CD4-positive, alpha-beta T cell treated with Interleukin-2 at 100 ng/mL for 4 hours (primary cell): ENCODE measurements around the gene GVQW3.
A peak's percentile ranks its signal among the peaks of the same experiment; 100 is the strongest.

Source experiments
- DNase-seq: peaks from one replicate; pipeline ENCODE4 v3.0.0-alpha.2; 2020; ENCODE audit warnings: low spot score

Gene GVQW3

GRCh38 chr11:76380977-76381719, at the start of gene GVQW3, which contains the start of gene THAP12:
Gene GVQW3, plus strand, starts transcription at chr11:76381323. Its CDS starts 506 bp downstream, at chr11:76381829.
Gene THAP12, minus strand, starts transcription at chr11:76381132. Its CDS starts 296 bp downstream, at chr11:76380836.
- peak; percentile 98 for DNase-seq

- no peak for DNase-seq
Measured at GRCh38 chr11:76334826-76335389, 46.2 kb upstream of the GVQW3 start.

DNA sequence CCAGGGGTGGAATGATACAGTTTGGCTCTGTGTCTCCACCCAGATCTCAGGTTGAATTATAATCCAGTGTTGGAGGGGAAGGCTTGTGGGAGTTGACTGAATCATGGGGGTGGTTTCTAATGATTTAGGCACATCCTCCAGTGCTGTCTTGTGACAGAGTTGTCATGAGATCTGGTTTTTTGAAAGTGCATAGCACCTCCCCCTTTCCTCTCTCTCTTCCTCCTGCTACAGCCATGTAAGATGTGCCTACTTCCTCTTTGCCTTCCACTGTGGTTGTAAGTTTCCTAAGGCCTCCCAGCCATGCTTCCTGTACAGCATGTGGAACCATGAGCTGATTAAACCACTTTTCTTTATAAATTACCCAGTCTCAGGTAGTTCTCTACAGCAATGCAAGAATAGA, 45.3 kb upstream of the GVQW3 start:
- DNase-seq: no peak

DNA sequence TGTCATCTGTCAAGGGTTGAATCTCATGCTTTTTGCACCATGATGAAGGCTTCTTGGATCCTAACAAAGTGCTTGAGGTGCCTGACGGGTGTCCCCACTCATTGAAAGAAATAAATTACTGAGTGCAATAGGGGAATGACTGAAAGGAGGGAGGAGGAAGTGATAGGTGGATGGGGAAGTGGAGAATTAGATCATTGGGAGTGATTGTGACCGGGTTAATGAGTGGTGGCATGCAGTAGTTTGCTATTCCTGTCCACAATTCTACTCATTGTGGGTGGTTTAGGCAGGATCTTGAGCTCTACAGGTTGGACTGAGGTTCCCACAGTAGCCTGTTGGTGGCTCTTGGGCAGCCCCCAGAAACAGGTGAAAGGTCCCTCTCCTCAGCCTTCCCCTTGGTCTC, 44.5 kb upstream of the GVQW3 start:
- DNase-seq: no peak

DNA sequence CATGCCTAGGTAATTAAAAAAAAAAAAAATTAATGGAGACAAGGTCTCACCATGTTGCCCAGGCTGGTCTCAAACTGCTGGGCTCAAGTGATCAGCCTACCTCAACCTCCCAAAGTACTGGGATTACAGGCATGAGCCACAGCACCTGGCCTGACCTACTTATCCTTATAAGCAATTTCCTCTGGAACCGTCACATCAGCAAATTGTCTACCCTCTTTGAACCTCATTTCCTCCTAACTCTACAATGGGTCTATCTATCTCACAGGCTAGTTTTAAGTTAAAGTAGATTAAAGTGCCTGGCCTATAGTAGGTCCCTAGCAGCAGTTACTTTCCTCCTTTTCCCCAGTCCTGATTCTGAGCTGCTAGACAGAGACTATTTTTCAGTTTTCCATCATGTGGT, 43.7 kb upstream of the GVQW3 start:
- no peak for DNase-seq

GRCh38 chr11:76337923-76338322, 43.2 kb upstream of the GVQW3 start:
- DNase-seq: no peak

DNA sequence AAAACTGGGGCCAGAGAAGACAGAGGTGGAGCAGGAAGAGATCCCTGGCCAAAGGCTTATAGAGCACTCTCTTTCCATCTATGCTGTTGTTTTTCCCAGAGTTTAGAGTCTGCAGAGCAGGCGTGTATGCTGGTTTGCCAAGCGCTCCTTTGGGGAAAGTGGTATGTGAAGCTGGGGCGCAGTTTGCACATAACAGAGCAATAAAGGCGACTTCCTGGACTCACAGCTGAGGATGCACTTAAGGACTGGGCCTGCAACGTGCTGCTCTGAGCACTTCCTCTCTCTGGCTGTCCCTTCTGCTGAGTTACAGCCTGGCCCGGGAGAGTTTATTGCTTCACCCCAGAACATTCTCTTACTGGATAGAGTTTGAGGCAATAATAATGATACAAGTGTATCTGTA, 41.9 kb upstream of the GVQW3 start:
- peak; percentile 8 for DNase-seq

DNA sequence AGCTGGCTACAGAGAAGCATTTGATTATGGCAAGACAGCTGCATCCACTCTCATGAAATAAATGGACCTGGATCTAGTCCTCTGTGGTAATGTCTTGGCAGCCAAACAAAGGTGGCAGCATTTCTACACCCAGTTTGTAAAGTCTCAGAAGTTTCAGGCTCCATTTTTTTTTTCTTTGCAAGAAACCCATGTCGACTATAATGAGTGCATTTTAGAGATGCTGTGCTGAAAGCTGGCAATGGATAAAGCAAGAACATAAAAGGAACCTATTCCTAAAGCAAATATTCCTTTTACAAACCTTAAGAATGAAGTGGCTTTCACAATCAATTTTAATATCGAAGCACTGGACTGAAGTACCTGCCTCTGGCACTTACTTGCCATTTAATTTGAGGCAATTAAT, 33.7 kb upstream of the GVQW3 start:
- no peak for DNase-seq

DNA sequence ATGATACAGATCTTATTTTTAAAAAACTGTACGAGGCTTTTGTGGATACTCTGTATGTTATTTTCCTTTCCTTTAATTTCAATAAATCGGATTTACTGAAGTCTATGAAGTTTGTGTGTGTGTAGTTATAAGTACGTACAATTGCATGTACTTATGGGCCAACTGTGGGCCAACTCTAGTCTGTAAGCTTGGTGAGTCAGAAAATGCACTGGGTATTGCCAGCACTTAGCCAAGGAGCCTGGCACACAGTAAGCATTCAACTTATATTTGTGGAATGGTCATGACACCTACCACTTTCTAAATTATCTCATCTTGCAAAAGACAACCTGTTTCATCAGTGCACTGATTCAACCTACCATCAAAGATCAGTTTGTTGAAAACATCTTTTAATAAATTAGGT, 32.8 kb upstream of the GVQW3 start:
- DNase-seq: no peak

DNA sequence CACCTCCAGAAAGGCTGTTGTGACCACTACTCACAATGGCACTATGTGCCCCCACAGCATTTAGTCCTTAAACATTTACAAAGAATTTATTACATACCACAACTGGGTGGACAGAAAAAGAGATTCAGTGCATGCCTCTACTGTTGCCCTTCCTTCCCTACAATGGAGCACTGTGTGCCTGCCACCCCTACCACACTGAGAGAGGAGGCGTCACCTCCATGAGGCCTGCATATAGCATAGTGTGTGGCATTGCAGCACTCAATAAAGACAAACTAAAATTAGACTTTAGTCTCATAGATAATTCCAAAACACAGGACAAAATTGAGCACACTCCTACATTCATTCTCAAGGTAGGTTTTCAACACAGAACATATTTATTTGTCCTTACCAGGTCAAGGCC, 26.0 kb upstream of the GVQW3 start:
- no peak for DNase-seq

DNA sequence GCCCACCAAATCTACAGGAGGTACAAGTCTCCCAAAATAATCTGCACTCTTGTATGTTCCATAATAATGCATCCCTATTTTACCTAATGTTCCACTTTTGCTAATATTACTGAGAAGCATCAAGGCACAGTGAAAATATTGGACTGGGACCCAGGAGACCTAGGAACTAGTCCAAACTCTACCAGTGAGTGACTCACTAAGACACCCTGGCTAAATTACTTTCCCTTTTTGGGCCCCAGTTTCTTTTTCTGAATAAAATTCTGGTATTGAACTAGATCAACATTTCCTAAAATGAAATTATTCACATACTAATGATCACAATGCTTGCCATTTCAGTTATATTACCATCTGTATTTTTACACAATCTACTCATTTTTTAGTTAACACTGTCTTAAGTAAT, 19.7 kb upstream of the GVQW3 start:
- no peak for DNase-seq

DNA sequence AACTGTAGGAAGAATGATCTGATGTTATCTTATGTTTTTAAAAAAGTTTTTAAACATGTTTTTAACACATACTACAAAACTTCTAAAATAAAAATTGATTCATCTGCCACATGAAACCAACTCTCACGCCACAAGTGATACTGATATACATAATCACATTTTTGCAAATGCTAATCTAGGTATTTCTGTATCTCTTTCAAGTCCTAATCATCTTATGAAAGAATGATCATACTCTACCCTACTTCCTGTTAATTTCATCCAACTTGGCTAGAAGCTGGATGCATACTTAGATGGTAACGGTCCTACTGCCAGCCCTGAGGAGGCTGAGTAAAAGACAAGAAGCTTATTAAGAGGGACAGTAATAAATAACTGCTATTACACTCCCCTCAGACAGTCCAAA, 19.3 kb upstream of the GVQW3 start:
- no peak for DNase-seq

GRCh38 chr11:76362716-76363115, 18.4 kb upstream of the GVQW3 start:
- no peak for DNase-seq

GRCh38 chr11:76365038-76365679, 16.0 kb upstream of the GVQW3 start:
- no peak for DNase-seq

- no peak for DNase-seq
Measured at GRCh38 chr11:76368490-76368889, 12.6 kb upstream of the GVQW3 start.

GRCh38 chr11:76369406-76369805, 11.7 kb upstream of the GVQW3 start:
- DNase-seq: no peak

DNA sequence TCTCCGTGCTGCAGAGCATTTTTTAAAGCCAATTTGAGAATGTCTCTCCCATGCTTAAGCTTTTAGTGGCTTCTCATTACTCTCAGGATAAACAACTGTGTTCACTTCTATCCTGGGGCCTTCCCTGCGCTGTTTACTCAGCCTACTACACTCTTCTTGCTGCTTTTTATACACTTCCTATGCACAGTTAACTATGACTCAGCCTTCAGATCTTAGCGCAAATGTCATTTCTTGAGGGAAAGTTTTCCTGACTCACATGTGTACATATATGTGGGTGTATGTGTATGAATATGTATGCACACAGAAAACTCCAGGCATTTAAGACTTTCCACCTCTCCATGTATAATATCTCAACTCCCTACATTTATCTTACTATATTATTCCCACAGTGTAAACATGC, 10.0 kb upstream of the GVQW3 start:
- DNase-seq: peak; percentile 47

GRCh38 chr11:76376746-76377558, 4.2 kb upstream of the GVQW3 start:
- no peak for DNase-seq

- DNase-seq: no peak
Measured at GRCh38 chr11:76379807-76380158, 1.3 kb upstream of the GVQW3 start.

DNA sequence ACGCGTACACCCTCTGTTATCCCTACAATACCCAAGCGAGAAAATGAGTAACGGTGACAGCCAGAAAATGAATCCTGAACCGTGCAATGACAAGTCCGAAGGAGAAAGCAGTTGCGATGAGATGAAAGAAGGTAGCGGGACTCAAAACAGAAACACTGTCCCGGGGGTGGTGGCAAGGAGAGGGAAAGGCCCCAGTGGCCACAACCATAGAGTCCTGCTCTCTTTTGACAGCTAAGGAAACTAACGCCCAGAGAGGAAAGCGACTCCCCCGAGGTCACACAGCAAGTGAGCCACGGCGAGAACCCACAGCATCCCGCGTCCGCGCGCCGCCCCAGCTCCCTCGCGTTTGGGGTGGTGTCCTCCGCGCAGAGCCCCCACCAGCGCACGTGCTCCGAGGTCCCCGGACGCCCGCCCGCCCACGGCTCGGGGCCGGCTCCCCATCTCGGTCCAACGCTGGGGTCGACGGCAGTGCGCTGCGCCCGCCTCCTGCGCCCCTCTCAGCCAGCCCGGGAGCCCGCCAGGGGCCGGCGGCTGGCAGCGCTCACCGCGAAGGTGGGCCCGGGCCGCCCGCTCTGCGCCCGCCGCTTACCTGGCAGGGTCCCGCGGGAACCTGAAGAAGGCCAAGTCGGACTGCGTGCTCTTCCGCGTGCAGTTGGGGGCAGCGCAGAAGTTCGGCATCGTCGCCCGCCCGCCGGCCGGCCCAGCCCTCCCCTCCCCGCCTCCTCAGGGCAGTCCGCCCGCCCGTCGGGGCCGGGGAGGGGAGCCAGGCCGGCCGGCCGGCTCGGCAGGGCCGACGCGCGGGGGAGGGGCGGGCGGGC, 755 bp upstream of the GVQW3 start:
- peak; percentile 52 for DNase-seq

DNA sequence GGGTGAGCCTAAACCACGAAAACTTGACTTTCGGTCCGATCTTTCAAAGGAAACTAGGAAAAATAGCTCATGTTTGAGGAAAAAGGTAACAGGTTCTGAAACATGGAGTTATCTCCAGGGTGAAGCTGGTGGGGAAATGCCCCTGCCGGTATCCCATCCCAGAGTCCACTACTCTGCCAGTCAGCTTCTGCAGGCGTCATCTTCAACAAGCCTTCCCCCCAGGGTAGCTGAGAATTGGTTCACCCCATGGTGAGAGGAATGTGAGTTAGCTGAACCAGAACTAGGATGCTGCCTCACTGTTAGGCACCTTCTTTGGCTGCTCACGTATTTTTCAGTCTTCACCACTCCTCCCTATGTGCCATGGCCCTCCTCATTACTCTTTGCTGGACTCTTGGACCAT, 1.1 kb downstream of the GVQW3 start:
- DNase-seq: no peak

- DNase-seq: no peak
Measured at GRCh38 chr11:76385903-76386302, 4.8 kb downstream of the GVQW3 start.
